HPDE6-E6E7 (cell line): ENCODE results near the gene IFITM1.
A peak's percentile ranks its signal among the peaks of the same experiment; 100 is the strongest.
"Not testable (repeated sequence)": the region's sequence is repeated elsewhere in the genome, so short reads cannot be mapped to it uniquely, and the experiment has no call there.

ENCODE experiments used
- DNase-seq: peaks from one replicate; pipeline ENCODE4 v3.0.0; 2011; ENCODE audit warnings: missing footprints; ENCODE audit errors: extremely low spot score

The IFITM1 gene

DNA sequence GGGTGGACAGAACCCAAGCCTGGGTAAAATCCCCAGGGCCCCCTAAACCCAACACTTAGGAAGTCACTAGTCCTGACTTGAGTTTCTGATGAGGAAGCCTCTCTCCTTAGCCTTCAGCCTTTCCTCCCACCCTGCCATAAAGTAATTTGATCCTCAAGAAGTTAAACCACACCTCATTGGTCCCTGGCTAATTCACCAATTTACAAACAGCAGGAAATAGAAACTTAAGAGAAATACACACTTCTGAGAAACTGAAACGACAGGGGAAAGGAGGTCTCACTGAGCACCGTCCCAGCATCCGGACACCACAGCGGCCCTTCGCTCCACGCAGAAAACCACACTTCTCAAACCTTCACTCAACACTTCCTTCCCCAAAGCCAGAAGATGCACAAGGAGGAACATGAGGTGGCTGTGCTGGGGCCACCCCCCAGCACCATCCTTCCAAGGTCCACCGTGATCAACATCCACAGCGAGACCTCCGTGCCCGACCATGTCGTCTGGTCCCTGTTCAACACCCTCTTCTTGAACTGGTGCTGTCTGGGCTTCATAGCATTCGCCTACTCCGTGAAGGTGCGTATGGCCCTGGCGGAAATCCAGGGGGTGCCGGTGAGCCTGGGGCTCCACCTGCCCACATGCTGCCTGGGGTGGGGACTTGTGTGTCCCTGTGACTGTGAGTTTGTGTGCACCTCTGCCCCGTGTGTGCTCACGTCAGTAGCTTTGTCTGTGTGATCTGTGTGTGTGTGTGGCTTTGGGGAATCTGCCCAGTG lies at the start of gene IFITM1:
IFITM1 (plus strand) TSS at position 254 of the 767 bp plus-strand sequence; CDS start at position 385, 131 bp downstream.
- peak; percentile 67 for DNase-seq

DNA sequence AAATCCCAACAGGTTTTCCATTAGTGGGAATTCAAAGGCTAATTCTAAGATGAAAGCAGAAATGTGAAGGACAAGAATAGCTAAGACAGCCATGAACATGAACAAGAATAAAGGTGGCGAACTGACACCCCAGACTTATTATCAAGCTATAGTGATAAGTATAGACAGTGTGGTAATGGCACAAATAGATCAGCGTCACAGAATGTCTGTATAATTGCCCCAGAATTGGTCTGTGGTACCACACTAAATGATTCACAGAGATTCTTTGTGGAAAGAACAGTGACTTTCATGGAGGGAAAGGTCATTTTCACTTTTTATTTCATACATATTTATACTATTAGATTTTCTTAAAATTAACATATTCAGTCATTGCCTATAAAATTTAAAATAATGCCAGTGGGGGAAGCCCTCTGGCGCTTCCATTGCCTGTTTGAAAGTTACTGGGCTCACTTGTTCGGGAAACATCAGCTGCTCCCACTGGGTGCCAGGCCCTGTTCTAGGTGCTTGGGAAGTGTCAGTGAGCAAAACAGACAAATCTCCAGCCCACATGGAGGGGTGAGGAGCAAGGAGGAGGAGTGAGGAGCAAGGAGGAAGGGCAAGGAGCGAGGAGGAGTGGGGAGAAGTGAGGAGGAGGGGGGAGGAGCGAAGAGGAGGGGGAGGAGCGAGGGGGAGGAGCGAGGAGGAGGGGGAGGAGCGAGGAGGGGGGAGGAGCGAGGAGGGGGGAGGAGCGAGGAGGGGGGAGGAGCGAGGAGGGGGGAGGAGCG lies 47.0 kb upstream of the IFITM1 start:
- no peak for DNase-seq

DNA sequence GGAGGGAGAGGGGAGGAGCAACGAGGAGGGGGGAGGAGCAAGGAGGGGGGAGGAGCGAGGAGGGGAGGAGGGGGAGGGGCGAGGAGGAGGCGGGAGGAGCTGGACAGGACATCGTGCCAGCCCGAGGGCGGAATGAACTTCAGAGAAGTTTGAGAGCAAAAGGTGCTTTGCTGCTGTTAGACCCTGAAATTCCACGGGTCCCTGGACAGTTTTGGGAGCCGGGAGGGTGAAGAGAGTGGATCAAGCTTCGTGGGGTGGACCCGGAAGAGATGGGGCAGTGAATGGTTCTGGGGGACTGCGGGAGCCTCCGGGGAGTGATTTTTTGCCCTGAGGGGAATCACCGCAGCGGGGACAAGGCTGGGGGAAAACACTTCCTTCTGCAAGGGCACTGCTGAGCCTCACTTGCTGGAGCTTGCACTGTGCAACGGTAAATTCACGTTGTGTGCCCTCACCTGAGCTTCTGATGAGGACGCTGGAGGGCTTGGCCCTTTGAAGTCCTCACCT lies 46.3 kb upstream of the IFITM1 start:
- DNase-seq, result no peak

DNA sequence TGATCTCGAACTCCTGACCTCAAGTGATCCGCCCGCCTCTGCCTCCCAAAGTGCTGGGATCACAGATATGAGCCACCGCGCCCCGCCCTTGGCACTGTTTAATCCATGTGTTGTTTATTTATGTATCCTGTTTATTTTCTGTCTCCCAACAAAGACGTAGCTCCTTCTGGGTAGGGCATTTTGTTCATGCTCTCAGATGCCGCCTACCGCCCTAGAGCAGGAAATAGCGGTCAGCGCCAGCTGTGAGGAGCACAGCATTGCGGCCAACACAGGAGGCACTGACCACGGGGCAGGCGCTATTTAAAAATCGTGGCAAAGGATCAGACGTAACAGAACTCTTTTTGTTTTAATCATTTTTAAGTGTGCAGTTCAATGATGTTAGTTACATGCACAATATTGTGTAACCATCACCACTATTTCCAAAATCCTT lies 45.1 kb upstream of the IFITM1 start:
- DNase-seq, result not testable (repeated sequence)

DNA sequence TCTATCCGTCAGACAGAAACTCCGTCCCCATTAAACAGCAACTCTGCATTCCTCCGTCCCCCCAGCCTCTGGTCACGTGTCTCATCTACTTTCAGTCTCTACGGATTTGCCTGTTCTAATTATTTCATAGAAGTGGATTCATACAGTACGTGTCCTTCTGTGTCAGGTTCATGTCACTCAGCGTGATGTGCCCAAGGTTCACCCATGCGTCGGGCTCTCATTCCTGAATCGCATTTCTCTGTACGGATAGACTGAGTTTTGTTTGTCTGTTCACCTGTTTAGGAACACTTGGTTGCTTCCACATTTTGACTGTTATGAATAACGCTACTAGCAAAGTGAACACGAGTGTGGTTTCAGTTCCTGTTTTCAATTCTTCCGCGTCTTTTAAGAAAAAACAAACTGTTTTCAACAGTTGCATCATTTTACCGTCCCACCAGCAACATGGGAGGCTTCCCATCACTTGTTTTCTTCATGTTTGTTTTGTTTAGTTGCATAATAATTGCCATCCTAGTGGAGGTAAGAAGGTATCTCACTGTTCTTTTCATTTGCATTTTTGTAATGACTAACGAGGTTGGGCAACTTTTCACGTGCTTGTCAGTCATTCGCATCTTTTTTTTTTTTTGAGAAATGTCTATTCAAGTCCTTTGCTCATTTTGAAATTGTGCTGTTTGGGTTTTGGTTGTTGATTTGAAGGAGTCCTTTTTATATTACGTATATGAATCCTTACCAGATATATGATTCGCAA lies 44.5 kb upstream of the IFITM1 start:
- no peak for DNase-seq

DNA sequence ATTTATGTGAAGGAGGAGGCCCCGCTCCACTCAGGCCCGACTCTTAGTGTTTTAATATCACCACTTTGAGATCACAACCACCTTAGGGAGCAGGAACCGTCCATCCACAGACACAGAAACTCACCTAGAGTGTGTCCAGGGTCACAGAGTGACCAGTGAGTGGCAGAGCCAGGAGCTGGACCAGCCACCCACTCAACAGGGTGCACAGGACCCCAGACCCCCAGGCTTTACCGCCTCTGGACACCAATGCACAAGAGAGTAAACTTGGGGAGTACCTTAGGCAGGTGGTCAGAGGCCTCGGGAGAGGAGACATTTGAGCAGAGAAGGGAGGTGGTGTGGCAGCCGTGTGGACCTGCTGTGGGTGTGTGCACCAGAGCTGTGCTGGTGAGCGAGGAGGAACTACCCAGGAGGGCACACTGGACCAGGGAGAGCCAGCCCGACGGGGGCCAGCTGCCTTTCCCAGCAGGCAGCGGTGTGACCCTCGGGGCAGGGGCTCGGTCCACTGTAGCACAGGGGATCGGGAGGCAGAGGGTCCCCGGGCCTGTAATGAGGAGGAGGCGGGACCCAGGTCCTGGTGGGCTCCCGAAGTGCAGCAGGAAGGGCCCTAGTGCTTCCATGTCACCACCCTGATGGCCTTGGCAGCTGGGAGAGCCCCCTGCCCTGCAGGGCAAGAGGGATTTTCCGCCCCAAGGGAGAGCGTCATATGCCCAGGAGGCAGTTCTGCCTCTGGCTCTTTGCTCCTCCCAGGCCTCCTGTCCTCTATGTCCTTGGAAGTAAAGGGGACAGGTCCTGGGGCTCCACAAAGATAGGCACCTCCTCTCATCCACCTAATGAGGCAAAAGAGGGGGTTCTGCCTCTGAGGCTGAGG lies 43.2 kb upstream of the IFITM1 start:
- no peak for DNase-seq

DNA sequence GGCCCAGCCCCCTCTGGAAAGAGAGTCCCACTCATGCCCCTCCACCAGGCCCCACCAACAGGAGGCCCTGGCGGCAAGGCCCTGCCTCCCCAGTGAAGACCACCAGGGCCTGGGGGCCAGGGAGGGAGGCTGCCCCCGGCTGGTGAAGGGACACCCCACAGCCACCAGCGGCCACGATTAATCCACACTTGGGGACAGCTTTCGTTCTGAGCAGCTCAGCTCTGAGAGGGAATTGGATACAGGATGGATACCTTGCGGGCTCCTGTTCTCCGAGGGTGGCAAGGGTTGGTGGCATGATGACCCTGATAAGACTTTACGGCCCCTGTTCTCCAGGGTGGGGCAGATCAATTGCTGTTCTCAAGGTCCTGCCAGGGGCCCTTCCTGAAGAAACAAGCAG lies 42.5 kb upstream of the IFITM1 start:
- no peak for DNase-seq

DNA sequence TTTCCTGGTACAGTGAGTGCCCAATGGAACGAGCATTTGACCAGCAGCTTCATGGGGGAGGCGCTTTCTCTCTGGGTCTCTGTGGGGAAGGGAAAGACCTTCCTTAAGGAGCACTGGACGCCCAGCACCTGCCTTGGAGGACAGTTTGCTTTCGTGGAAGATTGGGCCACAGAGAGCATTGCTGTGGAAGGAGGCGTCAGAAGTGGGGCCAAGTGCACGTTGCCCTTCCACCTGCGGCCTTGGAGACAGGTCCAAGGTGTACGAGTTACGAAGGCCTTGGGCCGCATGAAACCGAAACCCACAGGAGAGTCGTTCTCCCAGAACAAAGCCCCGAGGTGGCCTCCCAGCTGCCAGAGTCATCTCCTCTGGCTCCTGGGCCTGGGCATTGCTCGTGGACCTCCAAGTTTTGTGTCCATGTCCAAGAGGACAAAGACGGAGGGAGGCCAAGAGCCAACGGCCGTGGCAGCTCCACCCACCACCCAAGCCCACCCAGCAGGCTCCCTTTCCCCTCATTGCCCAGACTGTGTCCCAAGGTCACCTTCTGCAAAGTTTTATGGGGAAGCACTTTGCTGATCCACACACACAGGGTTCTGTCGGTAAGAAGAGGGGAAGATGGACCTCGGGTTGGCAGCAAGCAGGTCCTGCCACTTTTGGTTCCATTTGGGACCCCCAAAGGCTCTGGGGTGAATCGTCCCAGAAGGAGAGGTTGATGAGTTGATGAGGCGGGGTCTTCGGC lies 41.5 kb upstream of the IFITM1 start:
- no peak for DNase-seq

DNA sequence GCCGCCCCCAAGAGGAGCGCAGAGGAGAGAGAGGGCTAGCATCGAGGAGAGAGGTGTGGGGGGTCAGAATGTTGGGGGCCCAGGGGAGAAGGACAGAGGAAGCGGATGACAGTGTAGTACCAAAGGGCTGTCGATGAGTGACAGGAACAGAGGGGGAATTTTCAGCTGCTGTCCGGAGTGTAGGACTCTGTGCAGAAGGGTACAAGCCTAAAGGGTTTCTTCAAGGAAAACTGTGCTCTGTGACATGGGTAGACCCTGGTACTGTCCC lies 41.0 kb upstream of the IFITM1 start:
- no peak for DNase-seq

DNA sequence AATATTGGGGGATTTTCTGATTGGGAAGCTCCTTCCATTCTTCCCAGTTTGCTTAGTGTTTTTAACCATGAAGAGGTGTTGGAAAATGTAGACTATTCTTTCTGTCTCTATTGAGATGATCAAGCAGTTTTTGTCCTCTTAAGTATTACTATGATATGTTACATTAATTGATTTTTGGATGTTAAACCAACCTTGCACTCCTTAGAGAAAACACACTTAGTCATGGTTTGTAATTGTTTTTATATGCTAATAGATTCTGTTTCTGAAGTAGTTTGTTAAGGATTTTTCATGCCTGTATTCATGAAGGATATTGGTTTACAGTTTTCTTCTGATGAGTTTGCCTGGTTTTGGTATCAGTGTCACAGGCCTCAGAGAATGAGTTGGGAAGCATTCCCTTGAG lies 37.6 kb upstream of the IFITM1 start:
- DNase-seq, result no peak

DNA sequence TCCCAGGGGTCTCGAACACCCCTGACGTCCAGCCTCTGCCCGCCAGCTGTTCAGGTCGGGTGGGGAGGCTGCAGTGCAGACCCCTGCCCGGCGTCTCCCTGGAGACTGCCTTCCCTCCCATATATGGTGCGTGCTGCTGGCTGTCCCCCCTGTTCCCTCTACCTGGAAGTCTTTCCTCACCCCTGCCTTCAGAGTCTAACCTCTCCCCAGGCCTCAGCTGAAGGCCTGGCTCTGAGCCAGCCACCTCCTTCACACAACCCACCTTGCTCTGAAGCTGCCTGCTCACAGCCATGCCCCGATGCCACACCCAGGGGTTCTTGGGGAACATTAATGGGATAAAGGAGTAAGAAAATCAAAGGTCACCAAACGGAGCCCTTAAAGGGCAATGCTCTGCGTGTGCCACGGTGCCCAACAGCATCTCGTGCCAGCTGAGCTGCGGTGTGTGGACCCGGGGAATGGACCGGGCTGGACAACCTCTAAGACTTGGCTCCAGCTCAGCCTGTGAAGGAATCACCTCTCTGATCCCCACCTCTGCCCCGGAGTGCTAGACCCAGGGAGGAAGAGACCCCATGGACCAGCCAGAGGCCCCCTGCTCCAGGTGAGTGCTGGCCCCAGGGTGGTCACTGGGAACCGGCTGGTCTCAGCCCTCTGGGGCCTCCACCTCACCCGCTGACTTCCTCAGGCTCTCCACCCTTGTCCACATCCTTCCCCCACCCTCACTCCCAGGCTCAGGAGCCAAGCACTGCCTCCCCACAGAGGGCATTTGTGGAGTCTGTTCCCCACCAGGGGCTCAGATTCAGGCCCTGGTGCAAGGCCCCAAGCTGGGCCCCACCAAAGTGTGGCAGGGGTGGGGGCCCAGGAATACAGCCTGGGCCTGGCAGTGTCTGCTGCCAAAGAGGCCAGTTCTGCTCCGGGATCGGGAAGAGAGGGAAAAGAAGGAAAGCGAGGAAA lies 35.6 kb upstream of the IFITM1 start, which contains the start of gene NLRP6:
NLRP6 (plus strand) TSS at position 407 of the 951 bp plus-strand sequence; CDS start at position 570, 163 bp downstream.
- DNase-seq, result no peak

DNA sequence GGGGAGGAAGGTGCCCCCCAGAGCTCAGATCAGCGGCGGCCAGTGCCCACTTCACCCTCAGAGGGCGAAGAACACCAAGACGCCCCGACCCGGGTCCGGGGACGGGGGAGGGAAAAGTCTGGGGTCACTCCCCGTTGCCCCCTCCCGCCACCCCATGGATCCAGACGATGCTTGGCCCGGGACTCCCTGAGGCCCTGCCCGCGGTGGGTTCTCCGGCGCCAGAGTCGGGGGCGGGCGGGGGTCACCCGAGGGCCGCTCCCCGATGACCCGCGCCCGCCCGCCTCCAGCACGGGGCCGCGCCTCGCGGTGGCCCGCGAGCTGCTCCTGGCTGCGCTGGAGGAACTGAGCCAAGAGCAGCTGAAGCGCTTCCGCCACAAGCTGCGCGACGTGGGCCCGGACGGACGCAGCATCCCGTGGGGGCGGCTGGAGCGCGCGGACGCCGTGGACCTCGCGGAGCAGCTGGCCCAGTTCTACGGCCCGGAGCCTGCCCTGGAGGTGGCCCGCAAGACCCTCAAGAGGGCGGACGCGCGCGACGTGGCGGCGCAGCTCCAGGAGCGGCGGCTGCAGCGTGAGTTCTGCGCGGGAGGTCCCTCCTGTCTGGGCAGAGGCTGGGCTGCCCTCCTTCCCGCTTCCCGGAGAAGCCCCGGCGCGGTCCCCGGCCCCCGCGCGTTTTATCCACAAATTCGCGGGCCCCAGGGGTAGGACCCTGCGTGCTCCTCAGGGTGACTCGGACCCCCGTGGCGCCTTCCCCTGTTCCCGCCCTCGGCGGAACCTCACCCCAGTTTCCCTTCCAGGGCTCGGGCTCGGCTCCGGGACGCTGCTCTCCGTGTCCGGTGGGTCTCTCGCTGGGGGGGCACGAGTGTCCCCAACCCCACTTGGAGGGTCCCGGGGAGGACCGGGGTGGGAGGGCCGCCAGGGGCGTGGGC lies 34.5 kb upstream of the IFITM1 start:
- DNase-seq, result no peak

DNA sequence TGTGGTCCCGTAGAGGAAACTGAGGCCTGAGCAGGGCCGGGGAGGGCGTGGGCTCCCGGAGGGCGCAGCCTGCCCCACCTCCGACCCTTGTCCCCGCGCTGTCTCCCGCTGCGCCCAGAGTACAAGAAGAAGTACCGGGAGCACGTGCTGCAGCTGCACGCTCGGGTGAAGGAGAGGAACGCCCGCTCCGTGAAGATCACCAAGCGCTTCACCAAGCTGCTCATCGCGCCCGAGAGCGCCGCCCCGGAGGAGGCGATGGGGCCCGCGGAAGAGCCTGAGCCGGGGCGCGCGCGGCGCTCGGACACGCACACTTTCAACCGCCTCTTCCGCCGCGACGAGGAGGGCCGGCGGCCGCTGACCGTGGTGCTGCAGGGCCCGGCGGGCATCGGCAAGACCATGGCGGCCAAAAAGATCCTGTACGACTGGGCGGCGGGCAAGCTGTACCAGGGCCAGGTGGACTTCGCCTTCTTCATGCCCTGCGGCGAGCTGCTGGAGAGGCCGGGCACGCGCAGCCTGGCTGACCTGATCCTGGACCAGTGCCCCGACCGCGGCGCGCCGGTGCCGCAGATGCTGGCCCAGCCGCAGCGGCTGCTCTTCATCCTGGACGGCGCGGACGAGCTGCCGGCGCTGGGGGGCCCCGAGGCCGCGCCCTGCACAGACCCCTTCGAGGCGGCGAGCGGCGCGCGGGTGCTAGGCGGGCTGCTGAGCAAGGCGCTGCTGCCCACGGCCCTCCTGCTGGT lies 33.7 kb upstream of the IFITM1 start:
- no peak for DNase-seq

DNA sequence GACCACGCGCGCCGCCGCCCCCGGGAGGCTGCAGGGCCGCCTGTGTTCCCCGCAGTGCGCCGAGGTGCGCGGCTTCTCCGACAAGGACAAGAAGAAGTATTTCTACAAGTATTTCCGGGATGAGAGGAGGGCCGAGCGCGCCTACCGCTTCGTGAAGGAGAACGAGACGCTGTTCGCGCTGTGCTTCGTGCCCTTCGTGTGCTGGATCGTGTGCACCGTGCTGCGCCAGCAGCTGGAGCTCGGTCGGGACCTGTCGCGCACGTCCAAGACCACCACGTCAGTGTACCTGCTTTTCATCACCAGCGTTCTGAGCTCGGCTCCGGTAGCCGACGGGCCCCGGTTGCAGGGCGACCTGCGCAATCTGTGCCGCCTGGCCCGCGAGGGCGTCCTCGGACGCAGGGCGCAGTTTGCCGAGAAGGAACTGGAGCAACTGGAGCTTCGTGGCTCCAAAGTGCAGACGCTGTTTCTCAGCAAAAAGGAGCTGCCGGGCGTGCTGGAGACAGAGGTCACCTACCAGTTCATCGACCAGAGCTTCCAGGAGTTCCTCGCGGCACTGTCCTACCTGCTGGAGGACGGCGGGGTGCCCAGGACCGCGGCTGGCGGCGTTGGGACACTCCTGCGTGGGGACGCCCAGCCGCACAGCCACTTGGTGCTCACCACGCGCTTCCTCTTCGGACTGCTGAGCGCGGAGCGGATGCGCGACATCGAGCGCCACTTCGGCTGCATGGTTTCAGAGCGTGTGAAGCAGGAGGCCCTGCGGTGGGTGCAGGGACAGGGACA lies 32.9 kb upstream of the IFITM1 start:
- no peak for DNase-seq

DNA sequence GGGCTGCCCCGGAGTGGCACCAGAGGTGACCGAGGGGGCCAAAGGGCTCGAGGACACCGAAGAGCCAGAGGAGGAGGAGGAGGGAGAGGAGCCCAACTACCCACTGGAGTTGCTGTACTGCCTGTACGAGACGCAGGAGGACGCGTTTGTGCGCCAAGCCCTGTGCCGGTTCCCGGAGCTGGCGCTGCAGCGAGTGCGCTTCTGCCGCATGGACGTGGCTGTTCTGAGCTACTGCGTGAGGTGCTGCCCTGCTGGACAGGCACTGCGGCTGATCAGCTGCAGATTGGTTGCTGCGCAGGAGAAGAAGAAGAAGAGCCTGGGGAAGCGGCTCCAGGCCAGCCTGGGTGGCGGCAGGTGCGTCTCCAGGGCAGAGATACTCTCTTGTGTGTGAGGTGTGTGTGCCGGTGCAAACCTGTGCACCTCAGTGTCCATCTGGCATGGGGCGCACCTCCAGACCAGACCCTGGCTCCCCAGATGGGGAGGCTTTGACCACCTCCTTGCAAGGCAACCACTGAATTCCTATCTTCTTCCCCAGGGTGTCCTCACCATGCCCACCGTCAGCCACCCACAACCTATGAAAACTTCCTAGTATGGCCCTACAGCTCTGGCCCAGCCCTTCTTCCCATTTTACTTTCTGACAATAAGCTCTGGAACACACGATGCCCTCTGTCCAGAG lies 32.2 kb upstream of the IFITM1 start:
- no peak for DNase-seq

DNA sequence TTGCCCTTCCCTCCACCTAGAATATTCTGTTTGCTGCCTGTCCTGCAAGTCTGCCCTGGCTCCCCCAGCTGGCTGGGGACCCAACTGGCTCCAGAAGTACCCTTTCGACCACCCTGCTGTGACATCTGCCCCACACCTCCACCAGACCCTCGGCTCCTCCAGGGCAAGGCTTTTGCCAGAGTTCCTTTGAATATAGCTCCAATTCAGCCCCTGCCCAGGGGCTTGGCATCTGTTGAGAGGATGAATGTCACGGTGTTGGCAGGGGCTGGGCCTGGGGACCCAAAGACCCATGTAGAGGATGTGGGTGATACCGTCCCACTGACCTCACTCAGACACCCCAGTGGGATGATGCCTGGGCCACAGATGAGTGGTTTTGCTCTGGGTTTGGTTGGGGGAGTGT lies 31.7 kb upstream of the IFITM1 start:
- DNase-seq, result no peak
